Loucy (cell line): ENCODE results near the gene ASXL3.

Source experiments
- EZH2phosphoT487 ChIP-seq: fragments of 200-600 bp; IDR thresholded peaks from 2 replicates; pipeline ENCODE4 v1.6.1; 2018; ENCODE audit warnings: antibody characterized with exemption, mild to moderate bottlenecking, moderate library complexity, borderline replicate concordance
- TF ChIP-seq, protein P1 (sequence below): fragments of 200-600 bp; sonication (generic); conservative IDR thresholded peaks from 2 replicates; pipeline ENCODE4 v1.5.1; 2014; ENCODE audit warnings: mild to moderate bottlenecking, antibody characterized with exemption, low read length

DNA sequence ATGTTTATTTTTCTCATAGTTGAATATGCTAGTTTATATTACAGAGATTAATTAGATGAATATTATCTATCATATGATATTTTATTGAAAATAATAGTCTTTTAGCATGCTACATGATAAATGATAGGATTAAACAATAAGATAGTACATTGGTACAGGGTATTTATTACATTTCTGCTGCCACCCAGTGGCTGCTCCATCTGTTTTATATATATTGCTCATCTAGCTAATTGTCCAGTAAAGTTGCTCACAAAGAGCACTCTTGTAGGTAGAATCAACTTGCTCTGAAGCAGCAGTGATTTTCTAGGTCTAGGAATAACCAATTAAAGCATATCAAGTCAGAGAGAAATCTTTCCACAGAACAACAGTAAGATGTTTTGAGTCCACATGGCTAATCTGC, 183.3 kb downstream of the ASXL3 start:
- TF ChIP-seq, protein P1, sequence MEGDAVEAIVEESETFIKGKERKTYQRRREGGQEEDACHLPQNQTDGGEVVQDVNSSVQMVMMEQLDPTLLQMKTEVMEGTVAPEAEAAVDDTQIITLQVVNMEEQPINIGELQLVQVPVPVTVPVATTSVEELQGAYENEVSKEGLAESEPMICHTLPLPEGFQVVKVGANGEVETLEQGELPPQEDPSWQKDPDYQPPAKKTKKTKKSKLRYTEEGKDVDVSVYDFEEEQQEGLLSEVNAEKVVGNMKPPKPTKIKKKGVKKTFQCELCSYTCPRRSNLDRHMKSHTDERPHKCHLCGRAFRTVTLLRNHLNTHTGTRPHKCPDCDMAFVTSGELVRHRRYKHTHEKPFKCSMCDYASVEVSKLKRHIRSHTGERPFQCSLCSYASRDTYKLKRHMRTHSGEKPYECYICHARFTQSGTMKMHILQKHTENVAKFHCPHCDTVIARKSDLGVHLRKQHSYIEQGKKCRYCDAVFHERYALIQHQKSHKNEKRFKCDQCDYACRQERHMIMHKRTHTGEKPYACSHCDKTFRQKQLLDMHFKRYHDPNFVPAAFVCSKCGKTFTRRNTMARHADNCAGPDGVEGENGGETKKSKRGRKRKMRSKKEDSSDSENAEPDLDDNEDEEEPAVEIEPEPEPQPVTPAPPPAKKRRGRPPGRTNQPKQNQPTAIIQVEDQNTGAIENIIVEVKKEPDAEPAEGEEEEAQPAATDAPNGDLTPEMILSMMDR, result peak; percentile 60
- TF ChIP-seq EZH2phosphoT487, result no peak
